WTC11 (cell line): ENCODE data around the gene CCDC89. TPM values are rescaled to one million over a fixed set of nuclear protein-coding genes. Genes with fewer than 3 reads are reported as not detected.
"Not testable (repeated sequence)": the region's sequence is repeated elsewhere in the genome, so short reads cannot be mapped to it uniquely, and the experiment has no call there.

ENCODE experiments used
- ATAC-seq: fragments of 200-7000 bp; cut with Tn5 transposase; 2 replicates; pipeline ENCODE4 v1.10.0; 2021; ENCODE audit warnings: mild to moderate bottlenecking, moderate library complexity
- CTCF ChIA-PET: fragments of 300-600 bp; sonication (Branson Sonifier 250); formaldehyde crosslinking; loops from one replicate; lab custom pipeline; 2021; ENCODE audit warnings: antibody characterized with exemption; lab: Charles Lee
- POLR2A ChIA-PET: fragments of 350-600 bp; sonication (Branson Sonifier 250); formaldehyde crosslinking; loops from one replicate; lab custom pipeline; 2021; ENCODE audit warnings: antibody characterized with exemption; lab: Charles Lee
- DNase-seq: peaks from one replicate; pipeline ENCODE4 v3.0.0; 2021; ENCODE audit warnings: low spot score
- H3K27ac Mint-ChIP-seq: 2 replicates; pipeline ENCODE4 v1.8.0; 2021; ENCODE audit warnings: mixed read lengths
- H3K27me3 Mint-ChIP-seq: 2 replicates; pipeline ENCODE4 v1.8.0; 2021; ENCODE audit warnings: low read depth, mild to moderate bottlenecking, moderate library complexity, mixed read lengths
- H3K36me3 Mint-ChIP-seq: 2 replicates; pipeline ENCODE4 v1.8.0; 2021; ENCODE audit warnings: mixed read lengths
- H3K4me1 Mint-ChIP-seq: 2 replicates; pipeline ENCODE4 v1.8.0; 2022; ENCODE audit warnings: mixed read lengths
- H3K4me3 Mint-ChIP-seq: 2 replicates; pipeline ENCODE4 v1.8.0; 2021; ENCODE audit warnings: mild to moderate bottlenecking, moderate library complexity, mixed read lengths
- H3K9me3 Mint-ChIP-seq: 2 replicates; pipeline ENCODE4 v1.8.0; 2021; ENCODE audit warnings: mixed read lengths
- CREM ChIP-seq: sonication (generic); formaldehyde crosslinking; IDR thresholded peaks from 2 replicates; pipeline ENCODE4 v1.8.1; 2022; ENCODE audit warnings: mild to moderate bottlenecking, missing genetic modification reagents, moderate library complexity
- GRHL2 ChIP-seq: fragments of 250-450 bp; sonication (Bioruptor Pico); IDR thresholded peaks from 2 replicates; pipeline ENCODE4 v1.8.0; 2022; ENCODE audit warnings: mild to moderate bottlenecking, moderate library complexity; ENCODE audit not compliant: insufficient replicate concordance, severe bottlenecking
- HMGA2 ChIP-seq: fragments of 250-450 bp; sonication (Bioruptor Pico); IDR thresholded peaks from 2 replicates; pipeline ENCODE4 v1.4.0; 2021; ENCODE audit warnings: mild to moderate bottlenecking, moderate library complexity
- NR1H2 ChIP-seq: sonication (generic); formaldehyde crosslinking; IDR thresholded peaks from 2 replicates; pipeline ENCODE4 v1.9.0; 2021; ENCODE audit warnings: mild to moderate bottlenecking, moderate library complexity, missing genetic modification reagents
- OVOL2 ChIP-seq: fragments of 250-450 bp; sonication (Bioruptor Pico); IDR thresholded peaks from 2 replicates; pipeline ENCODE4 v1.9.0; 2021; ENCODE audit warnings: mild to moderate bottlenecking, borderline replicate concordance
- RORB ChIP-seq: fragments of 250-450 bp; sonication (Bioruptor Pico); IDR thresholded peaks from 2 replicates; pipeline ENCODE4 v1.9.0; 2021; ENCODE audit warnings: mild to moderate bottlenecking
- TCF7 ChIP-seq: sonication (generic); formaldehyde crosslinking; IDR thresholded peaks from 2 replicates; pipeline ENCODE4 v1.8.0; 2022; ENCODE audit warnings: mild to moderate bottlenecking, low read depth, missing genetic modification reagents, moderate library complexity
- ZNF317 ChIP-seq: sonication (generic); formaldehyde crosslinking; IDR thresholded peaks from 2 replicates; pipeline ENCODE4 v1.8.1; 2023; ENCODE audit warnings: low read depth, mild to moderate bottlenecking, moderate library complexity, missing genetic modification reagents, borderline replicate concordance
- ZNF671 ChIP-seq: fragments of 250-450 bp; sonication (Bioruptor Pico); IDR thresholded peaks from 2 replicates; pipeline ENCODE4 v1.8.0; 2021; ENCODE audit warnings: mild to moderate bottlenecking
- total RNA-seq: library from RNA; stranded (reverse); gene quantifications from 3 replicates; pipeline ENCODE4 v1.2.3, GENCODE V29; 2021
- TF ChIP-seq, protein P1 (sequence below): sonication (generic); formaldehyde crosslinking; IDR thresholded peaks from 2 replicates; pipeline ENCODE4 v1.8.0; 2022; ENCODE audit warnings: missing genetic modification reagents
- TF ChIP-seq, protein P2 (sequence below): sonication (generic); formaldehyde crosslinking; IDR thresholded peaks from 2 replicates; pipeline ENCODE4 v1.8.0; 2023; ENCODE audit warnings: missing genetic modification reagents, mild to moderate bottlenecking, borderline replicate concordance
- TF ChIP-seq, protein P3 (sequence below): sonication (generic); formaldehyde crosslinking; IDR thresholded peaks from 2 replicates; pipeline ENCODE4 v1.8.1; 2023; ENCODE audit warnings: mild to moderate bottlenecking, missing genetic modification reagents, moderate library complexity

CCDC89 gene
- total RNA-seq, 1 experiment from 2014 or later: not detected

DNA sequence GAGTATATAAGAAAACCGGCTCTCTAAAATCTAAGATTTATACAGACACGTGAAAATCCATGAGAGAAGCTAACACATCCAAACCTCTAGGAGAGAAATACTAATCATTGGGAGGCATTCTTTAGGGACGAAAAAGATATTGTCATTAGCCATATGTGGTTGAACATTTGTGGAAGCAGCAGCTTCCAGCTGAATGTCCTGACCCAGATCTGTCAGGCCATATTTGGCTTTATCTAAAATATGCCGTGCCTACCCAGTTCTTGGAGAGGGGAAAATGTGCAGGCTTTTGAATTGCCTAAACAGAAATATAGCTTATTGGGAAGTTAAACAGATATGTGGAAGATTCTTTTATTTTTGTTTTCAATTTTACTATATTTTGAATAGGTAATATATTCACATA lies 6.4 kb downstream of the CCDC89 start:
- Mint-ChIP-seq H3K4me1 (peaks cover 11% of the 10 kb centered on the region), H3K36me3 (no peaks in the 10 kb centered on the region), H3K27ac (no peak overlapping the region), H3K9me3 (no peaks in the 10 kb centered on the region), H3K27me3 (peaks cover 16% of the 10 kb centered on the region), H3K4me3 (no peak overlapping the region)
- no peak for ATAC-seq
- POLR2A ChIA-PET: no interaction called here
- TF ChIP-seq RORB: no peak
- no peak for TF ChIP-seq TCF7 (CRISPR knock-in tag)
- TF ChIP-seq CREM: no peak
- TF ChIP-seq HMGA2: no peak
- no peak for DNase-seq
- CTCF ChIA-PET: interaction anchor here (0.8 kb wide), 2 partner anchors 16 to 176 kb away, joined by 3 read pairs; partner anchors contain the start of gene CCDC83

DNA sequence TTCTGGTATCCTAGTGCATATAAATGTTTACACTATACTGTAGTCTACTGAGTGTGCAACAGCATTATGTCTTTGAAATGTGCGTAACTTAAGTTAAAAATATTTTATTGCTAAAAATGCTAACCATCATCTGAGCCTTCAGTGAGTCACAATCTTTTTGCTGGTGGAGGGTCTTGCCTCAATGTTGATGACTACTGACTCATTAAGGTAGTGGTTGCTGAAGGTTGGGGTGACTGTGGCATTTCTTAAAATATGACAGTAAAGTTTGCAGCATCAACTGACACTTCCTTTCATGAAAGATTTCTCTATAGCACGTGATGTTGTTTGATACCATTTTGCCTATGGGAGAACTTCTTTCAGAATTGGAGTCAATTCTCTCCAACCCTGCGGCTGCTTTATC lies 12.6 kb downstream of the CCDC89 start:
- DNase-seq (no peak), ATAC-seq (no peak)

DNA sequence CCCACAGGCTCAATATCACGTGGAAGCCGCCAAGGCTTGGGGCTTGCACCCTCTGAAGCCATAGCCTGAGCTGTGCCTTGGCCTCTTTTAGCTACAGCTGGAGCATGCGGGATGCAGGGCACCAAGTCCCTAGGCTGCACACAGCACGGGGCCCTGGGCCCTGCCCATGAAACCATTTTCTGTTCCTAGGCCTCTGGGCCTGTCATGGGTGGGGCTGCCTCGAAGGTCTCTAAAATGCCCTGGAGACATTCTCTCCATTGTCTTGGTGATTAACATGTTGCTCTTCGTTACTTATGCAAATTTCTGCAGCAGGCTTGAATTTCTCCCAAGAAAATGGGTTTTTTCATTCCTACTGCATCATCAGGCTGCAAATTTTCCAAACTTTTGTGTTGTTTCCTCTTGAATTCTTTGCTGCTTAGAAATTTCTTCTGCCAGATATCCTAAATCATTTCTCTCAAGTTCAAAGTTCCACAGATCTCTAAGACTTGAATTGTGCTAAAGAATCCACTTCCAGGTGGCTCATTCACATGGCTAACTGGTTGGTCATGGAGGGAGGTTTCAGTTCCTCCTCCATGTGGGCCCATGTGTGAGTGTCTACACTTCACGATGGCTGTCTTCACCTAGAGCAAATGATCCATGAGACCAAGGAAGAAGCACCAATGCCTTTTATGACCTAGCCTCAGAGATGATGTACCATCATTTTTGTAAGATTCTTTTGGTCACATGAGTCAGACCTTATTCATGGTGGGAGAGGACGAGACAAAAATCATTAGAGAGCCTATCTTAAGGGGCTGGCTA lies 13.7 kb downstream of the CCDC89 start:
- H3K27me3 Mint-ChIP-seq: peaks cover 61% of the 10 kb centered on the region
- ChIA-PET POLR2A (no interaction called here), CTCF (no interaction called here)
- 0 out of 2 replicates have a peak, but pooled peaks cover 4% of the 10 kb centered on the region for H3K4me1 Mint-ChIP-seq
- no peak overlapping the region for H3K27ac Mint-ChIP-seq
- DNase-seq (no peak), ATAC-seq (peak; percentile 57; the same call in 1 of the 2 replicates)
- TF ChIP-seq, protein P1, sequence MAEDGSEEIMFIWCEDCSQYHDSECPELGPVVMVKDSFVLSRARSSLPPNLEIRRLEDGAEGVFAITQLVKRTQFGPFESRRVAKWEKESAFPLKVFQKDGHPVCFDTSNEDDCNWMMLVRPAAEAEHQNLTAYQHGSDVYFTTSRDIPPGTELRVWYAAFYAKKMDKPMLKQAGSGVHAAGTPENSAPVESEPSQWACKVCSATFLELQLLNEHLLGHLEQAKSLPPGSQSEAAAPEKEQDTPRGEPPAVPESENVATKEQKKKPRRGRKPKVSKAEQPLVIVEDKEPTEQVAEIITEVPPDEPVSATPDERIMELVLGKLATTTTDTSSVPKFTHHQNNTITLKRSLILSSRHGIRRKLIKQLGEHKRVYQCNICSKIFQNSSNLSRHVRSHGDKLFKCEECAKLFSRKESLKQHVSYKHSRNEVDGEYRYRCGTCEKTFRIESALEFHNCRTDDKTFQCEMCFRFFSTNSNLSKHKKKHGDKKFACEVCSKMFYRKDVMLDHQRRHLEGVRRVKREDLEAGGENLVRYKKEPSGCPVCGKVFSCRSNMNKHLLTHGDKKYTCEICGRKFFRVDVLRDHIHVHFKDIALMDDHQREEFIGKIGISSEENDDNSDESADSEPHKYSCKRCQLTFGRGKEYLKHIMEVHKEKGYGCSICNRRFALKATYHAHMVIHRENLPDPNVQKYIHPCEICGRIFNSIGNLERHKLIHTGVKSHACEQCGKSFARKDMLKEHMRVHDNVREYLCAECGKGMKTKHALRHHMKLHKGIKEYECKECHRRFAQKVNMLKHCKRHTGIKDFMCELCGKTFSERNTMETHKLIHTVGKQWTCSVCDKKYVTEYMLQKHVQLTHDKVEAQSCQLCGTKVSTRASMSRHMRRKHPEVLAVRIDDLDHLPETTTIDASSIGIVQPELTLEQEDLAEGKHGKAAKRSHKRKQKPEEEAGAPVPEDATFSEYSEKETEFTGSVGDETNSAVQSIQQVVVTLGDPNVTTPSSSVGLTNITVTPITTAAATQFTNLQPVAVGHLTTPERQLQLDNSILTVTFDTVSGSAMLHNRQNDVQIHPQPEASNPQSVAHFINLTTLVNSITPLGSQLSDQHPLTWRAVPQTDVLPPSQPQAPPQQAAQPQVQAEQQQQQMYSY (CRISPR knock-in tag): no peak
- peaks cover 14% of the 10 kb centered on the region for H3K36me3 Mint-ChIP-seq
- H3K4me3 Mint-ChIP-seq: no peak overlapping the region
- H3K9me3 Mint-ChIP-seq: peaks cover 34% of the 10 kb centered on the region

More for the DNA sequence above, 12.6 kb downstream of the CCDC89 start:
- H3K36me3 Mint-ChIP-seq: peaks cover 14% of the 10 kb centered on the region
- TF ChIP-seq NR1H2 (CRISPR knock-in tag) (no peak), GRHL2 (CRISPR knock-in tag) (no peak), HMGA2 (no peak), ZNF671 (no peak), ZNF317 (CRISPR knock-in tag) (no peak), OVOL2 (CRISPR knock-in tag) (no peak)
- TF ChIP-seq, protein P2, sequence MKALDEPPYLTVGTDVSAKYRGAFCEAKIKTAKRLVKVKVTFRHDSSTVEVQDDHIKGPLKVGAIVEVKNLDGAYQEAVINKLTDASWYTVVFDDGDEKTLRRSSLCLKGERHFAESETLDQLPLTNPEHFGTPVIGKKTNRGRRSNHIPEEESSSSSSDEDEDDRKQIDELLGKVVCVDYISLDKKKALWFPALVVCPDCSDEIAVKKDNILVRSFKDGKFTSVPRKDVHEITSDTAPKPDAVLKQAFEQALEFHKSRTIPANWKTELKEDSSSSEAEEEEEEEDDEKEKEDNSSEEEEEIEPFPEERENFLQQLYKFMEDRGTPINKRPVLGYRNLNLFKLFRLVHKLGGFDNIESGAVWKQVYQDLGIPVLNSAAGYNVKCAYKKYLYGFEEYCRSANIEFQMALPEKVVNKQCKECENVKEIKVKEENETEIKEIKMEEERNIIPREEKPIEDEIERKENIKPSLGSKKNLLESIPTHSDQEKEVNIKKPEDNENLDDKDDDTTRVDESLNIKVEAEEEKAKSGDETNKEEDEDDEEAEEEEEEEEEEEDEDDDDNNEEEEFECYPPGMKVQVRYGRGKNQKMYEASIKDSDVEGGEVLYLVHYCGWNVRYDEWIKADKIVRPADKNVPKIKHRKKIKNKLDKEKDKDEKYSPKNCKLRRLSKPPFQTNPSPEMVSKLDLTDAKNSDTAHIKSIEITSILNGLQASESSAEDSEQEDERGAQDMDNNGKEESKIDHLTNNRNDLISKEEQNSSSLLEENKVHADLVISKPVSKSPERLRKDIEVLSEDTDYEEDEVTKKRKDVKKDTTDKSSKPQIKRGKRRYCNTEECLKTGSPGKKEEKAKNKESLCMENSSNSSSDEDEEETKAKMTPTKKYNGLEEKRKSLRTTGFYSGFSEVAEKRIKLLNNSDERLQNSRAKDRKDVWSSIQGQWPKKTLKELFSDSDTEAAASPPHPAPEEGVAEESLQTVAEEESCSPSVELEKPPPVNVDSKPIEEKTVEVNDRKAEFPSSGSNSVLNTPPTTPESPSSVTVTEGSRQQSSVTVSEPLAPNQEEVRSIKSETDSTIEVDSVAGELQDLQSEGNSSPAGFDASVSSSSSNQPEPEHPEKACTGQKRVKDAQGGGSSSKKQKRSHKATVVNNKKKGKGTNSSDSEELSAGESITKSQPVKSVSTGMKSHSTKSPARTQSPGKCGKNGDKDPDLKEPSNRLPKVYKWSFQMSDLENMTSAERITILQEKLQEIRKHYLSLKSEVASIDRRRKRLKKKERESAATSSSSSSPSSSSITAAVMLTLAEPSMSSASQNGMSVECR (CRISPR knock-in tag): no peak
- TF ChIP-seq, protein P3, sequence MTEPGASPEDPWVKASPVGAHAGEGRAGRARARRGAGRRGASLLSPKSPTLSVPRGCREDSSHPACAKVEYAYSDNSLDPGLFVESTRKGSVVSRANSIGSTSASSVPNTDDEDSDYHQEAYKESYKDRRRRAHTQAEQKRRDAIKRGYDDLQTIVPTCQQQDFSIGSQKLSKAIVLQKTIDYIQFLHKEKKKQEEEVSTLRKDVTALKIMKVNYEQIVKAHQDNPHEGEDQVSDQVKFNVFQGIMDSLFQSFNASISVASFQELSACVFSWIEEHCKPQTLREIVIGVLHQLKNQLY (CRISPR knock-in tag): no peak
- H3K27ac Mint-ChIP-seq: no peak overlapping the region
- H3K9me3 Mint-ChIP-seq: peaks cover 34% of the 10 kb centered on the region
- H3K27me3 Mint-ChIP-seq: peaks cover 61% of the 10 kb centered on the region
- peaks cover 4% of the 10 kb centered on the region; the same call in 1 of the 2 replicates for H3K4me1 Mint-ChIP-seq
- no peak overlapping the region for H3K4me3 Mint-ChIP-seq
- ChIA-PET POLR2A (no interaction called here), CTCF (no interaction called here)

DNA sequence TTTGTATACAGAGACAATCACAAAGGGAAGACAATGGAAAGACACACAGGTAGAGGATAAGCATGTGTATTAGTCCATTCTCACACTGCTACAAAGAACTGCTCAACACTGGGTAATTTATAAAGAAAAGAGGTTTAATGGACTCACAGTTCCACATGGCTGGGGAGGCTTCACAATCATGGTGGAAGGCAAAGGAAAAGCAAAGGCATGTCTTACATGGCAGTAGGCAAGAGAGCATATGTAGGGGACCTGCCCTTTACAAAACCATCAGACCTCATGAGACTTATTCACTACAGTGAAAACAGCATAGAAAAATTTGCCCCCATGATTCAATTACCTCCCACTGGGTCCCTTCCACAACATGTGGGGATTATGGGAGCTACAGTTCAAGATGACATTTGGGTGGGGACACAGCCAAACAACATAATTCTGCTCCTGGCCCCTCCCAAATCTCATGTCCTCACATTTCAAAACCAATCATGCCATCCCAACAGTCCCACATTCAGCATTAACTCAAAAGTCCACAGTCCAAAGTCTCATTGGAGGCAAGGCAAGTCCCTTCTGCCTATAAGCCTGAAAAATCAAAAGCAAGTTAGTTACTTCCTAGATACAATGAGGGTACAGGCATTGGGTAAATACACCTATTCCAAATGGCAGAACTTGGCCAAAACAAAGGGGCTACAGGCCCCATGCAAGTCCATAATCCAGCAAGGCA lies 14.9 kb downstream of the CCDC89 start:
- Mint-ChIP-seq H3K27me3 (peaks cover 61% of the 10 kb centered on the region), H3K9me3 (peaks cover 34% of the 10 kb centered on the region), H3K36me3 (peaks cover 14% of the 10 kb centered on the region)
- POLR2A ChIA-PET, DNase-seq, H3K4me3 Mint-ChIP-seq, H3K4me1 Mint-ChIP-seq, CTCF ChIA-PET, H3K27ac Mint-ChIP-seq, ATAC-seq: not testable (repeated sequence)
